HUDEP-2 (cell line): Measurements from ENCODE around the gene ACYP2.
"Not testable (repeated sequence)": the region's sequence is repeated elsewhere in the genome, so short reads cannot be mapped to it uniquely, and the experiment has no call there.

Experiments used
- DNase-seq, 76 experiments: peaks; one replicate each; lab custom pipeline; 2025; ENCODE audit not compliant: unreplicated experiment in 76 of 76; lab: John Stamatoyannopoulos, UW

Gene ACYP2

DNA sequence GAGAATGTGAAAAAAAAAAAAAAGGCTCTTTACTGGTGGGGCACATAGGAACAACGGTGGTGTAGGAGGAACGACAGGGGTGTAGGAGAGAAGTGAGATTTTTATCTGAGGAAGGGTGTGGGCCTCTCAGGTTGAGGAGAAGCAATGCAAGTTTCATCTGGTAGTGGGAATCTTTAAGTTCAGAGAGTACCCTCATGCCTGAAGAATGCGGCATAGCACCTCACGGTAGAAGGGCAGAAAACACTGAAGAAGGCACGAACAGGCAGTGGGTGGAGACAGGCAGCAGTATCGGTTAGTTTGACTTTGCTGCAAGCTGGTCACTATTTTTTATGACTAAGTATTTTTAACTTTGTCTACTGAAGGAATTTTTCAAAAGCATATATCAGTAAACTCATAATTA is 192.8 kb downstream of the ACYP2 start:
- DNase-seq, result no peak

DNA sequence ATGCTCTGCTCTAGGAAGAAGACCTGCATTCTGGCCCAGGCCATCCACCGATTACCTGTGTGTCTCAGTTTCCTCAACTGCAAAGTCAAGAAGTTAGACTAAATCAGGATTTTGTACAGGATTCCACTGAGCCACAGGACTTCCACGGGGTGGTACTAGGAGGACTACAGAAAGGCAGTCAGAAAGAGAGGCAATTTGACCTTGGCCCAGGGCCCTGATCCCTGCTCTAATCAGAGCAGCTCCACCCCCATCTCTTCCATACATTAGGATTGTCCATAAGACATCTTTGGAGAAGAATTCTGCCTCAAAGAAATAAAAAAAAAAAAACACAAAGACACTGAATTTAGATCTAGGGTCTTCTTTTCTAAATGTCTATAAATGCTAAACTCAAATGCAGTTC is 193.4 kb downstream of the ACYP2 start:
- DNase-seq, result no peak

DNA sequence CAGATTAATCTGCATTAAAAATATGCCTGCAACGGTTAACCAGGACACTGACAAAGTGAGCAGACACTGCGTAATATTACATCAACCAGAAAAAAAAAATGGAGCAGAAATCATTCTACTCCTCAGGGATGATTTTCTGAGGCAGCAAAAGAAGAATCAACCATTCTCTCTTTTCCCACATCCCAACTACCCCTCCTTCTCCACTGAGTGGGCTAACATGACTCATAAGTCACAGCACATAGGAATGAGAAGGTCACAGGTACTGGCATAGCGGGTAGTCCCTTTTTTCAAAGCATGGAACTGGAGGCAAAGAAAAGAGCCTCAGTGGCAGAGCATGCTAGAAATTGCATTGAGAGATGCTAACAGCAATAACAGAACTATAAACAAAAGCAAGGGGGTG is 194.9 kb downstream of the ACYP2 start:
- DNase-seq, result no peak

DNA sequence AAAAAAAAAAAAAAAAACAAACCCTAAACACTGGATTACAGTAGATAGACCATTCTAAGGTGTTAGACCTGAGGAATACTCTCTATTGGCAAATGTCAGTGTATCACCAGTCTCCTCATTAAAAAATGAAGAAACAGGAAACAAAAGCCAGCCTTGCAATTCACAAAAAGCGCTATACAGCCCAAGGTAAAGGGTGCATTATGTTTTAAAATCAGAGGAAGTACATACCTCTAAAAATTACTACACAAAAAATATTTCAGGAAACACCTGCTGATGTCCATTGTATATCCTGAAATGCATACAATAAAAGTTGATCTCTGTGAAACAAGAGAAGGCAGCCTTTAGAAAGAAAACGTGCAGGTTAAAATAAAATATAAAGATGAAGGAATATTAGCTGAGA is 195.5 kb downstream of the ACYP2 start:
- no peak for DNase-seq

DNA sequence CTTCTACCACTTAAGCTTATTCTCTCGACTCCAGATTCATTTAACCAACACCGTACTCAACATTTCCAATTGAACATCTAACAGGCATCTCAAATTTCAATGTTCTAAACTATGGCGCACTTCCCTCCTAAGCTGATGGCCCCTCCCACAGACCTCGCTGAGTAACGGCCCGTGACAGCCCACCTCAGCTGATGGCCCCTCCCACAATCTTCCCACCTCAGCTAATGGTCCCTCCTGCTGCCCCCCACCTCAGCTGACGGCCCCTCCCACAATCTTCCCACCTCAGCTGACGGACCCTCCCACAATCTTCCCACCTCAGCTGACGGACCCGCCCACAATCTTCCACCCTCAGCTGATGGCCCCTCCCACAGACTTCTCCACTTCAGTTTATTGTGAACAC is 197.7 kb downstream of the ACYP2 start:
- no peak for DNase-seq

DNA sequence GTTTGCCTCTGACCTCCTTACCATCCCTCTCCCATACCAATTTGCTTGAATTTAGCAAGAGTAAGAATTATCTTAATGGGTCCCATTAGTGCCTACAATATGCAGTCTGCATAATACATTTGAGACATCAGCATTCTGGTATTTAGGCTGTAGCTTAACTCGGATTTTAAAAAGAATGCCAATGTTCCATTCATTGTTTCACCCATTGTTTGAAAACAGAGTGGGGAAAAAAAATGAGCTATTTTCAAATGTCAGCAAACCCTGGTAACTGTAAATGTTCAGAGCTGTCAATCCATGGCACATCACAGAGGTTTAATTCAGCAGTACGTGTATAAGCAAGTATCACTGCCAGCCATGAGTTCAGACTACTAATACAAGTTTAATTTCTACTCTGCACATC is 202.6 kb downstream of the ACYP2 start:
- no peak for DNase-seq

DNA sequence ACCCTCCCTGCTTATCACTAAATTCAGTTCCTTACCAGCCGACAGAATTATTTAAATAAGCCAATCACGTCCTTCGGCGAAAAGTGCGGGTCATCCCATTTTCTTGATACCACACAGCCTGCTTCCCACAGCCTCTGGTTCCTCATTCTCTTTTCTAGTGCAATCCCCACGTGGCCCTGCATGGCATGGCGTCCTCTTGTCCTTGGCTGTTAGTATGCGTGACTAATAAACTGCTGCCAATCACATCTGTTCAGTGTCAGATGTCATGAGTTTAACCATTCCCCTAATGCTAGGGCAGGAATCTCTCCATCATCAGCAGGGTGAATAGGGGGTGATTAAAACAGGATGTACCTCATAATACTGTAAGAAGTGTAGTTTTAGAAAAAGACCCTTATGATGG is 203.4 kb downstream of the ACYP2 start:
- DNase-seq, result no peak

DNA sequence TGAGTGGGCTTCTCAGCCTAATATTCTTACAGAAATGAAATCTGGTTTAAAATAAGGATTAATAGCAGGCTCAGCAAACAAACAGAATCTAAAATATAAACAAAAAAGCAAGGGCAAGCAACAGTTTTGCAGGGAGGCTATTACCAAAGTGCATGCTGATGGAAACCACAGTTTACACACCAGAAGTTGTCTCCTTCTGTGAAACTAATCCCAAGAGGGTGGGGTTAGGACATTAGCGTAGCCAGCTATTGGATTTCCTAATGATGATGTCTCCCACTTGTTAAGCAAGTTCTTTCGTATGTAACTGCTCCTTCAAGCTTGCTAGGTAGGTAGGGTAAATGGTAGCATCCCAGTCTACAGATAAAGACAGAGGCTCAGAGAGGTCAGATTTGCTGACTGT is 205.6 kb downstream of the ACYP2 start:
- DNase-seq, result no peak

DNA sequence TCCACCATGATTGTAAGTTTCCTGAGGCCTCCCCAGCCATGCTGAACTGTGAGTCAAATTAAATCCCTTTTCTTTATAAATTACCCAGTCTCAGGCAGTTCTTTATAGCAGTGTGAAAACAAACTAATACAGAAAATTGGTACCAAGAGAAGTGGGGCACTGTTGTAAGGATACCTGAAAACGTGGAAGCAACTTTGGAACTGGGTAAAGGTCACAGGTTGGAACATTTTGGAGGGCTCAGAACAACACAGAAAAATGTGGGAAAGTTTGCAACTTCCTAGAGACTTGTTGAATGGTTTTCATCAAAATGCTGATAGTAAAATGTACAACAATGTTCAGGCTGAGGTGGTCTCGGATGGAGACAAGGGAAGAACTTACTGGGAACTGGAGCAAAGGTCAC is 209.1 kb downstream of the ACYP2 start:
- DNase-seq, result not testable (repeated sequence)

DNA sequence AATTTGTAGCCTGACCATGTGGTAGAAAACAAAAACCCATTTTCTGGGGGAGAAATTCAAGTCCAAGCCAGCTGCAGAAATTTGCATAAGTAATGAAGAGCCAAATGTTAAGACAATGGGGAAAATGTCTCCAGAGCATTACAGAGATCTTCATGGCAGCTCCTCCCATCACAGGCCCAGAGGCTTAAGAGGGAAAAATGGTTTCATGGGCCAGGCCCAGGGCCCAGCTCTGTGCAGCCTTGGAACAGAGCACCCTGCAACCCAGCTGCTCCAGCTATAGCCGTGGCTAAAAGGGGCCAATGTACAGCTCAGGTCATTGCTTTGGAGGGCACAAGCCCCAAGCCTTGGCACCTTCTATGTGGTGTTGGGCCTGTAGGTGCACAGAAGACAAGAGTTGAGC is 209.7 kb downstream of the ACYP2 start:
- no peak for DNase-seq

DNA sequence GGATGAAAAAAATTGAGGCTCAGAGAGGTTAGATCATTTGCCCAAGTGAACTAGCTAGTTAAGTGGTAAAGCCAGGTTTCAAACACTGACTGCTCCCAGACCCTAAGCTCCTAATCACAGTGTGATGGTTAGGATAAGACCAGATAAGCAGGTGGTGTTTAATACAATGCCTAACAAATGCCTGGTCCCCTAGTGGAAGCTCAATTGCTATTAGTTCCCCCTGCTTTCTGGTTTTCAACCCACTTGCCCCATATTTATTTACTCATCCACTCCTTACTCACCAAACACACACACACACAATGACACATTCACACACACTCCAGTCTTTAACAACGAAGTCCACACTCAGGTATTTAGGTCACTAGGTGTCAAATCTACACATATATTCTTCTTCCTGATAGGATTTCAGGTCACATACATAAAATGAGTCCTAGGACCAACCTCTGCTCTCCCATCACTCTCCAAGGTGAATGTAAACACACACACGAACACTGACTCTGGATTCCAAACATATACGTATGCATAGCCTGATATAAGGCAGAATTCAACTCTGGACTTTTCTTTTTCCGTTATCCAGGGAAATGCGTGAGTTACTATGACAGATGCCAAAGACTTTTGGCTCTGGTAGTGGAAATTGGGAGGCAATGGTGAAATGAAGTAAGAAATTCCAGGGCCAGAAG is 214.2 kb downstream of the ACYP2 start:
- DNase-seq, result no peak

DNA sequence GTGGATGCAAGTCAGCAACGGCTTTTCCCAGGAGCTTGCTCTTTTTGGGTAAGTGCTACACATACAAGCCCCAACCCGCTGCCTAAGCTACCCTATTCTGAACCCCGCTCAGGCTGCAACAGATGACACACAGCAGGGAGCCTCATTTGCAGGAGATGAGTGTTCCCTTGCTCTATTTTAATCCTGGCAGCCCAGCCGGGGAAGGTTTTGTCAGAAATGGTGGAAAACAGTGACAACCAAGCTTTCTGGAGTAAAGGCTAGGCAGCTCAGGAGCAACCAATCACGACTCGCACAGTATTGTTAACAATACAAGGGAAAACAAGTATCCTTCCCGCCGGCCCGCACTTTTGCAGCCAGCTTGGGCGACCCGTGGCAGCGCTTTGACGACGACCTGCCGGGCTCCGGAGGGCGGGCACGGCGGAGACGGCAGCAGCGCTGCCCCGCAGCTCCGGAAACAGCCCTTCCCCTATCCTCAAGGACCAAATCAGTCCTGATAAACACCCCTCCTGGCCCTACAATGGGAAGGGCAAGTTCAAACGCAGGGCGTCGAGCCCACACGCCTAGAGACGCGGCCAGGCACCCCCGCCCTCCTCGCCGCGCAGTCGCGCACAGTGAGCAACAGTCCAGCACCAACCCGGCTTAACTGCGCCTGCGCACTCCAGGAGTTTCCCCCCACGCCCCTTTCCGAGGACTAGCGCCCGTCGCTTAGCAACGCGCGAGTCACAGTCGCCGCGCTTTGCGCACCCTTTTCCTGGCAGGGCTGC is 214.9 kb downstream of the ACYP2 start:
- peak; percentile 12 to 93 (median 84) for DNase-seq

DNA sequence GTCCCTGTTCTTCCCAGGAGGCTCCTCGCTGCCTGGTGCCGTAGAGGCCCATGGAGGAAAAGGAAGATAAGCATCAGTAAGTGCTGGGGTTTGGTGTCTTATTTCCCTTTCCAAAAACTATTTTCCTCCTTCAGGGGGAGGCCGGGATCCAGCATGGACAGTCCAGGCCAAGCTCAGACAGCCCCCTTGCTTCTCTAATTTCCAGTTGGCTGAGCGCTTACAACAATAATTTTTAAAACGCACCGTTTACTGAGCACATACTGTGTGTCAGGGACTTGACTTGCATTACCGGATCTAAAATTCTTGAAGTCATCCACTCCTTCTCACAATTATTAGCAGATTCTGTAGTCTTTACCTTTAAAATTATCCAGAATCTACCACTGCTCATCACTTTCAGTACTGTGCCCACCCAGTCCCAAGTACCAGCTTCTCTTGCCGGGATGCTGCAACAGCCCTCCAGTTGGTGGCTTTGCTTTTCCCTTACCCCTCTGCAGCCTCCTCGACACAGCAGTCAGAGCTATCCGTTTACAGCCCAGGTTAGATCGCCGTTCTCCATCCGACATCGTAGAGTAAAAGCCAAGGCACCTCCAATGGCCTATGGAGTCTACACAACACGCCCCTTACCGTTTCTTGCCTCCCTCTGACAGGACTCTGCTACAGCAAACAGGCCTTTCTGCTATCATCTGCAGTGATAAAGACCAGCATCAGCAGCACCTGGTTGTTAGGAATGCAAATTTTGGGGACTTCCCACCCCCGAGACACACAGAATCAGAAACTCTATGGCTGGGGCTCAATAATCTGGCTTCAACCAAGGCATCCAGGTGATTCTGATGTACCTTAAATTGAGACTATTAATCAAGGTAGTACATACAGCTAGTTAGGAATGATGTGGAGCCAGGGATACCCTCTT is 215.8 kb downstream of the ACYP2 start:
- no peak for DNase-seq

DNA sequence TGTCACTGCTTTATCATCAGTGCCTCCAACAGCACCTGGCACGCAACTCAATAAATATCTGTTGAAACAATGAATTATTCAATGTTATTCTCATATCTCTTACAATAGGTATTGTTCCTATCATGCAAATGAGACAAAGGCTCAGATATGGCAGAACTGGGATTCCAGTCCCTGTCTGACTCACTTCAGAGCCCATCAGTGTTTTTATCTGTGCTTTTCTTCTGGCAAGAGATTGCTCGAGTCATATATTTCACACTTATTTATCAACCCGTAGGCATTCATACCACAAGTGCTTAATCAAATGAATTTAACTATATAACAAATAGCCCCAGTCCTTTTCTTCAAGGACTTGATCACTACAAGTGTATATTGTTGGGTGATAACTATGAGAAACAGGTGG is 217.0 kb downstream of the ACYP2 start:
- DNase-seq, result no peak

DNA sequence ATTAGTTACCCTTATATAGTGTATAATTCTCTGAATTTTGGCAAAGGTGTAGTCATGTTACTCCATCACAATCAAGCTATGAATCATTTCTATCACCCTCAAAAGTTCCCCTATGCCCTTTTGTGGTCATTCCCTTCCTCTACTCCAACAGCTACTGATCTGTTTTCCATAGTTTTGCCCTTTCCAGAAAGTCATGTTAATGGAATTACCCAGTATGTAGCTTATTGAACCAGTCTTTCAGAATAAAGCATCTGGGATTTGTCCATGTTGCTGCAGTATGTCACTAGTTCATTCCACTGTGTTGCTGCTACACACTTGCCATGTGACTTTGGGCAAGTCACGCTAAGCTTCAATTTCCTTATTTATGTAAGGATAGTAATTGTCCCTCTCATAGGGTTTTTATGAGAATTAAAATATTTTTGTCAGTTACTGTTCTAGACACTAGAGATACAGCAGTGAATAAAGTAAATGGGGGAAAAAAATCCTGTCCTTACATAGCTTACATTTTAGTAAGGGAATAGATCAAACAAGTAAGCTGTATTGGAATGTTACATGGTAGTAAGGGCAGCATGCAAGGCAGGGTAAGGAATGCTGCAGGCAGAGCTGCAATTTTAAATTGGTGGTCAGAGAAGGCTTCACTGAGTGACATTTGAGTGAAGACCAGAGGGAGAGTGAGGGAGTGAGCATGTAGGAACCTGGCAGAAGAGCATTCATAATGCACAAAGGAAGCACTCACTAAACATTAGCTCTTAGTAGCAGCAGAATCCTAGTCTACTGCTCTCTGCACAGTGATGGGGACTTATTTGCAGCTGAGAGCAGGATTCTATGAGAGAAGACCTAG is 220.9 kb downstream of the ACYP2 start:
- no peak for DNase-seq

DNA sequence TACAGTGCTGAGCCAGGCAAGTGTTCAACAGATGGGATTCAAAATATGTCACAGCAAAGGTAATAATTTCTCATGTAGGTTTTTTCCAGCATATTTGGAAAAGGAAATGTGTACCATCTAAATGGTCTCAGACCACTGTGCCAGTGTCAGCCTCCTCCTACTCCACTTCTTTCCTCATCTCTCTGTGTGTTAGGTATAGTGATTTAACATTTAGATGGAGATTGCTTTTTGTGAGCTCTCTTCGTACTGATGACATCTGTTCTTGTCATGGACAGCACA is 221.5 kb downstream of the ACYP2 start:
- no peak for DNase-seq

DNA sequence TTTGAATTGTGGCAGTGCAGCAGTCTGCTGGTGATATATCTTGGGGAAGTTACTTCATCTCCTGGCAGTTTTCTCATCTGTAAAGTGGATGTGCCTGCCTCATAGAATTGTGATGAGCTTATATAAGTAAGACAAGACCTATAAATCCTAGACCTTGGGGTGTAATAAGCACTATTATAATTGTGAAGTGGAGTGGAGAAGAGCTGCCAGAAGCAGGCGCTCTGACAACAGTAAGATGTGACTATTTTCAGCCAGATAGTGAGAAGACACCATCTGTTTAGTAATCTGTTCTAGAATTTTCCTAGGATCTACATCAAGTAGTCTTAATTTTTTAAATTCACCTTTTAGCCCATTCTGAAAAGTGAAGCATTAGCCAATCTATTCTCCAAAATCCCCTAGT is 226.2 kb downstream of the ACYP2 start:
- no peak for DNase-seq

DNA sequence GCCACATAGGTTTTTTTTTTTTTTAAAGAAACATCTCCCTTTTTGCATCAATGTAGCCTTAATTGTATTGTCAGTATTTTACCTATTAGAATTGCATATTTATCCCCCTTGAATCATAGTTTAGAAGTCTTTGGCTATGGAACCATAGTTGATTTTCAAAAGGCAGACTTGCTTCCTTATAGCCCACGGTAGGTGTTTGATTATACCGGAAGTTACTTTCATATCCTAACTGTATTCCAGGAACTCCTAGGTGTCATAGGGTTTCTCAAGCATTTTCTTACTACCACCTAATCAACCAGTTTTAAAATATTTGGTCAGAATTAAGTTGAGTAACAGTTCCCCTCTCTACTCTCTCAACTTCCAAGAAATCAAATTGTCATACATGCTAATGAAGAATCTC is 227.2 kb downstream of the ACYP2 start:
- no peak for DNase-seq

DNA sequence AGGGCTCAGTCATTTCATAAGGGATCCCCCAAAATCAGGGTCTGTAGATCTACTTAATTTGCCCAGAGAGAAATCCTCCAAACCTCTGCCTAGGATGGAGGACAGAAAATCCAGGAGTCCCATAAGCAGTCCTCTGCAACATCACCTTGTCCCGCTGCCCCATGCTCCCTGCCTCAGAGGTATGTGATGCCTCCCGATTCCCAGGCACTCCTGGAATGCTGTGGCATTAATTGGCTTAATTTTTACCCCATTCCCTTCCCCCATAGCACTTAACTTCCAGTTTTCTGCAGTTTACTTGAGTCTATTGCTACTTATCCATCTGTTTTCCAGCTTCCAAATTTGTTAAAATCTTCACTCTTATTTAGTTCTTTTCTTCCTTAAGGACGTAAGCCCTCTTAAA is 232.2 kb downstream of the ACYP2 start:
- no peak for DNase-seq

DNA sequence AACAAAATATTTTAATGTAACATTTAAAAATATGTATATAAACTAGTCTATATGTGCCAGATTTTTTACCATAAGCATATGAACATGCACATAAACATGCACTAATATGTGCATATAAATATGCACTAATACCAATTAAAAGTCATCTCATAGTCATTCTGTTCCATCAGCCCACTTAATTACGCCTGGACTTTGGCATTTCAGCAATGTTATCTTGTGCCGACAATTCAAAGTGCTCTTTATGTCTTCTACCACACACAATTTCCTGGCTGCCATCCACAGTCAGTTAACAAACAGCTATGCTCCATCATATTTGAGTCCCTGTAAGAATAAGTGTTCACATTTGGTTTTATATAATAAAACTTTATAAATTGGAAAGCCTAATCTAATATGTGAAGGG is 233.2 kb downstream of the ACYP2 start:
- no peak for DNase-seq

DNA sequence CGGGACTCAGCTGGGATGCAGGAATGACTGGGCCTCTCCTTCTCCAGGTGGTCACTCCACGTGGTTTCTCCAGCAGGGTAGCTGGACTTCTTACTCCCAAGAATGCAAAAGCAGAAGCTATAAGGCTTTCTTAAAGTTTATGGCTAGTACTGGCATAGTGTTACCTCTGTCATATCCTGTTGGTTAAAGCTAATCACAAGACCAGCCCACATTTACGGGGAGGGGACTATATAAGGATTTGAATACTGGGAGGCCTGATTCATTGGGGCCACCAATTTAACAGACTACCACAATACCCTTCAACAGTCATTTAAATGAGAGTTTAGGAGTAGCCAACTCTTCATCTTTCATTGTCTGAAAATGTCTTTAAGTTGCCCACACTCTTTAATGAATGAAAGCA is 235.0 kb downstream of the ACYP2 start:
- DNase-seq, result no peak
